H1 (cell line): ENCODE data around the gene ADCY3. TPM values are rescaled to one million over a fixed set of nuclear protein-coding genes. Genes with fewer than 3 reads are reported as not detected.

Experiments used
- BRCA1 ChIP-seq: IDR thresholded peaks from 2 replicates; pipeline ENCODE4 v1.6.1; 2012; ENCODE audit warnings: low read depth, low read length, improper control_type of control experiment
- SIX5 ChIP-seq: IDR thresholded peaks from 2 replicates; pipeline ENCODE4 v1.6.1; 2011; ENCODE audit warnings: mild to moderate bottlenecking, low read depth, low read length
- polyA plus RNA-seq, 7 experiments: library from polyadenylated mRNA; depleted of rRNA in 3 of 7; stranded (reverse) in 5 of 7; unstranded in 2 of 7; fragments of >200 nt in 5 of 7; fragments of 200-250 nt in 2 of 7; gene quantifications; 1 replicate in 5 of 7; 2 replicates in 1 of 7; 4 replicates in 1 of 7; pipeline versions ENCODE4 v1.2.1 to v1.2.3, GENCODE V29; 2011 to 2013; ENCODE audit warnings: missing spikeins in 2 of 7, mixed read lengths in 2 of 7
- total RNA-seq: library from RNA; stranded (reverse); fragmentation: NEBNext Ultra II Directional; extraction: Animal tissue kit (Norgen Biotek cat#: 25700); gene quantifications from 2 replicates; pipeline ENCODE4 v1.2.1, GENCODE V29; 2021

Gene ADCY3
- total and polyA plus RNA-seq, 2 of the 8 experiments (the other 6 are each of a cell fraction or from before 2014, with no cell fraction given) = 45.1 to 52.9 TPM

- no peak for TF ChIP-seq BRCA1
- TF ChIP-seq SIX5 = no peak
- TF ChIP-seq, all 59 proteins: peak for 0
Measured at GRCh38 chr2:24806661-24807036, 113.4 kb downstream of the ADCY3 start (continued).
